ENCODE data around the gene ZNF473. TPM values are rescaled to one million over a fixed set of nuclear protein-coding genes. Genes with fewer than 3 reads are reported as not detected.
A peak's percentile ranks its signal among the peaks of the same experiment; 100 is the strongest.

The ZNF473 gene
- polyA plus RNA-seq, 2 of the 4 experiments (the other 2 are of a cell fraction) = 6.9 to 17.0 TPM

- Histone ChIP-seq H3K4me3 (no peak overlapping the region), H3K9me3 (peaks cover 100% of the 10 kb centered on the region), H3K4me1 (no peaks in the 10 kb centered on the region), H3K4me2 (no peak overlapping the region), H3K27ac (no peak overlapping the region)
- ChIA-PET POLR2A (no interaction called here), CTCF (no interaction called here)
- TF ChIP-seq MAFK (IDR thresholded peaks at IDR 0.05; ENCODE audit: partially characterized antibody) (peak; percentile 69), USF2 (IDR thresholded peaks at IDR 0.05) (no peak), MAZ (IDR thresholded peaks at IDR 0.05; ENCODE audit: borderline replicate concordance, low read depth, low read length) (no peak), ZFP36 (IDR thresholded peaks at IDR 0.05; ENCODE audit: borderline replicate concordance, partially characterized antibody) (no peak), CEBPB (IDR thresholded peaks at IDR 0.05) (no peak), ELK1 (IDR thresholded peaks at IDR 0.05; ENCODE audit: low read depth, low read length) (no peak), TFCP2L1 (CRISPR knock-in tag; IDR thresholded peaks at IDR 0.05) (no peak)
- 94% methylated on average over 2 of the region's 2 CpGs for WGBS (ENCODE audit: missing lambda C conversion rate)
- no peak for ATAC-seq
- DNase-seq (ENCODE audit: low read depth in 1 of 2, low spot score in 1 of 2) = no peak
- no peak for FAIRE-seq
Measured at GRCh38 chr19:50043967-50044366, 18.2 kb downstream of the ZNF473 start.

- WGBS (ENCODE audit: missing lambda C conversion rate) = 97% methylated on average over 7 of the region's 7 CpGs
- Histone ChIP-seq H3K4me3 (no peak overlapping the region), H3K9me3 (peaks cover 100% of the 10 kb centered on the region), H3K4me1 (no peaks in the 10 kb centered on the region), H3K27ac (no peak overlapping the region), H3K4me2 (no peak overlapping the region)
- FAIRE-seq (no peak), DNase-seq (ENCODE audit: low read depth in 1 of 2, low spot score in 1 of 2) (no peak), ATAC-seq (no peak)
- ChIA-PET CTCF (no interaction called here), POLR2A (no interaction called here)
- TF ChIP-seq SMC3 (IDR thresholded peaks at IDR 0.05) (no peak), TP53 (CRISPR knock-in tag; IDR thresholded peaks at IDR 0.05) (no peak), HDAC2 (IDR thresholded peaks at IDR 0.05) (no peak), HEYL (CRISPR knock-in tag; IDR thresholded peaks at IDR 0.05) (no peak), EP300 (IDR thresholded peaks at IDR 0.05) (no peak), NFE2L2 (conservative IDR thresholded peaks at IDR 0.05; ENCODE audit: low read length) (no peak), CHD4 (IDR thresholded peaks at IDR 0.05; ENCODE audit: borderline replicate concordance) (no peak), FOXS1 (CRISPR knock-in tag; IDR thresholded peaks at IDR 0.05) (no peak), POLR2AphosphoS2 (conservative IDR thresholded peaks at IDR 0.05; ENCODE audit: low read length) (no peak), FOSB (CRISPR knock-in tag; IDR thresholded peaks at IDR 0.05) (no peak), NPAS2 (CRISPR knock-in tag; IDR thresholded peaks at IDR 0.05; ENCODE audit: borderline replicate concordance) (no peak), HOXB13 (CRISPR knock-in tag; IDR thresholded peaks at IDR 0.05; ENCODE audit: low read depth) (no peak), KDM1A (IDR thresholded peaks at IDR 0.05; ENCODE audit: low read depth) (no peak), RCOR1 (IDR thresholded peaks at IDR 0.05; ENCODE audit: low read depth, low read length) (no peak)
Measured at GRCh38 chr19:50044922-50045321, 19.1 kb downstream of the ZNF473 start.

GRCh38 chr19:50046649-50047503 lies 21.1 kb downstream of the ZNF473 start:
- Histone ChIP-seq H3K4me1 (no peaks in the 10 kb centered on the region), H3K9me3 (peaks cover 100% of the 10 kb centered on the region), H3K4me3 (no peak overlapping the region), H3K4me2 (no peak overlapping the region), H3K27ac (no peak overlapping the region)
- ChIA-PET CTCF (interaction anchor here (0.9 to 2.4 kb wide), 10 partner anchors 9 to 101 kb away, joined by 3 to 11 read pairs (median 4); no protein-coding TSS in a partner anchor), POLR2A (no interaction called here)
- FAIRE-seq (no peak), ATAC-seq (no peak), DNase-seq (ENCODE audit: low read depth in 1 of 2, low spot score in 1 of 2) (peak in 1 of 2 experiments; percentile 65)
- TF ChIP-seq RAD21 (conservative IDR thresholded peaks at IDR 0.05 in 1 of 2, IDR thresholded peaks at IDR 0.05 in 1 of 2) = peak in 1 of 2 experiments; percentile 60; a peak in 2 of 5 replicates
- TF ChIP-seq CTCF (IDR thresholded peaks at IDR 0.05) = peak; percentile 26
- TF ChIP-seq POLR2AphosphoS2 (conservative IDR thresholded peaks at IDR 0.05; ENCODE audit: low read length) = no peak
- no peak for TF ChIP-seq NPAS2 (CRISPR knock-in tag; IDR thresholded peaks at IDR 0.05; ENCODE audit: borderline replicate concordance)
- no peak for TF ChIP-seq KDM1A (IDR thresholded peaks at IDR 0.05; ENCODE audit: low read depth)
- TF ChIP-seq JUN (IDR thresholded peaks at IDR 0.05) = no peak
- TF ChIP-seq HDAC2 (IDR thresholded peaks at IDR 0.05) = 0 out of 2 replicates have a peak, but pooled peaks have one; percentile 15
- TF ChIP-seq RFX5 (IDR thresholded peaks at IDR 0.05) = no peak
- no peak for TF ChIP-seq ELK1 (IDR thresholded peaks at IDR 0.05; ENCODE audit: low read depth, low read length)
- WGBS (ENCODE audit: missing lambda C conversion rate) = 91% methylated on average over 14 of the region's 14 CpGs

All from A549 (cell line).